IMR-90 (cell line): ENCODE data around the gene GALNT14. TPM values are rescaled to one million over a fixed set of nuclear protein-coding genes. Genes with fewer than 3 reads are reported as not detected.

Experiments
- ATAC-seq: fragments of 200-7000 bp; cut with Tn5 transposase; 2 replicates; pipeline ENCODE4 v1.9.1; 2020; ENCODE audit warnings: low read depth, mild to moderate bottlenecking, moderate library complexity
- BruUV-seq: library from RNA; stranded (reverse); fragments of 400-500 nt; replicated peaks from 2 replicates; lab custom pipeline; 2021; lab: Mats Ljungman, UMichigan
- CTCF ChIA-PET: fragments of 300-600 bp; formaldehyde crosslinking; extraction: SDS; loops from one replicate; lab custom pipeline; 2021; ENCODE audit warnings: antibody characterized with exemption; lab: Yijun Ruan, JAX
- POLR2A ChIA-PET: fragments of 300-600 bp; sonication (Branson Sonifier 250); formaldehyde crosslinking; loops from one replicate; lab custom pipeline; 2022; ENCODE audit warnings: antibody characterized with exemption; ENCODE audit not compliant: unreplicated experiment; lab: Charles Lee
- DNase-seq: peaks from one replicate; pipeline ENCODE4 v3.0.0; 2013
- H2AFZ ChIP-seq: replicated peaks from 2 replicates; pipeline ENCODE3; 2013; ENCODE audit warnings: low read length, mild to moderate bottlenecking; ENCODE audit not compliant: poor library complexity
- H2AK5ac ChIP-seq: 2 replicates; pipeline ENCODE4 v1.6.1; 2013; ENCODE audit warnings: low read depth, low read length, inconsistent platforms
- H2AK9ac ChIP-seq: replicated peaks from 2 replicates; pipeline ENCODE3; 2013; ENCODE audit warnings: mild to moderate bottlenecking, low read depth, low read length, moderate library complexity; ENCODE audit not compliant: poor library complexity
- H2BK120ac ChIP-seq: 2 replicates; pipeline ENCODE4 v1.6.1; 2013; ENCODE audit warnings: low read depth, low read length, inconsistent platforms
- H2BK15ac ChIP-seq: 3 replicates; pipeline ENCODE4 v1.6.1; 2013; ENCODE audit warnings: low read depth, low read length, inconsistent platforms
- H2BK20ac ChIP-seq: 2 replicates; pipeline ENCODE4 v1.6.1; 2013; ENCODE audit warnings: low read depth, mild to moderate bottlenecking, inconsistent platforms, low read length, moderate library complexity
- H2BK5ac ChIP-seq: 2 replicates; pipeline ENCODE4 v1.6.1; 2013; ENCODE audit warnings: mild to moderate bottlenecking, low read depth, low read length, inconsistent platforms; ENCODE audit not compliant: poor library complexity, severe bottlenecking
- H3K14ac ChIP-seq: replicated peaks from 2 replicates; pipeline ENCODE4 v1.6.1; 2013; ENCODE audit warnings: low read depth, low read length, inconsistent platforms
- H3K18ac ChIP-seq: 2 replicates; pipeline ENCODE4 v1.6.1; 2013; ENCODE audit warnings: low read depth, low read length, control low read depth
- H3K23ac ChIP-seq: 2 replicates; pipeline ENCODE4 v1.6.1; 2013; ENCODE audit warnings: low read depth, low read length, inconsistent platforms
- H3K27ac ChIP-seq: 2 replicates; pipeline ENCODE4 v1.5.1; 2013; ENCODE audit warnings: mild to moderate bottlenecking, control low read depth, low read length; ENCODE audit not compliant: insufficient read depth
- H3K27me3 ChIP-seq: 2 replicates; pipeline ENCODE4 v1.6.1; 2013; ENCODE audit warnings: low read length; ENCODE audit not compliant: control insufficient read depth, insufficient read depth
- H3K36me3 ChIP-seq: 2 replicates; pipeline ENCODE4 v1.6.1; 2013; ENCODE audit warnings: low read length, mixed read lengths; ENCODE audit not compliant: control insufficient read depth, insufficient read depth
- H3K4ac ChIP-seq: 2 replicates; pipeline ENCODE4 v1.6.1; 2013; ENCODE audit warnings: low read depth, low read length, inconsistent platforms
- H3K4me1 ChIP-seq: 2 replicates; pipeline ENCODE4 v1.6.1; 2013; ENCODE audit warnings: low read length, mixed read lengths; ENCODE audit not compliant: control insufficient read depth, insufficient read depth
- H3K4me2 ChIP-seq: 2 replicates; pipeline ENCODE4 v1.6.1; 2013; ENCODE audit warnings: low read depth, mild to moderate bottlenecking, control low read depth, low read length, moderate library complexity
- H3K4me3 ChIP-seq: 2 replicates; pipeline ENCODE4 v1.5.1; 2013; ENCODE audit warnings: low read depth, mild to moderate bottlenecking, control low read depth, low read length, moderate library complexity; ENCODE audit not compliant: insufficient read depth
- H3K56ac ChIP-seq: 2 replicates; pipeline ENCODE4 v1.6.1; 2013; ENCODE audit warnings: low read length, inconsistent platforms; ENCODE audit not compliant: insufficient read depth; ENCODE audit errors: extremely low read depth
- H3K79me1 ChIP-seq, 2 experiments: 2 replicates each; pipeline ENCODE4 v1.6.1; 2013; ENCODE audit warnings: low read length in 2 of 2, inconsistent platforms in 1 of 2, low read depth in 1 of 2
- H3K9ac ChIP-seq: 2 replicates; pipeline ENCODE4 v1.6.1; 2013; ENCODE audit warnings: low read depth, low read length, control low read depth
- H3K9me1 ChIP-seq: 2 replicates; pipeline ENCODE4 v1.6.1; 2013; ENCODE audit warnings: low read length, inconsistent platforms; ENCODE audit not compliant: insufficient read depth
- H3K9me3 ChIP-seq: 2 replicates; pipeline ENCODE4 v1.6.1; 2013; ENCODE audit warnings: low read length; ENCODE audit not compliant: control insufficient read depth, insufficient read depth
- H4K20me1 ChIP-seq: 2 replicates; pipeline ENCODE4 v1.6.1; 2013; ENCODE audit warnings: low read length, inconsistent platforms; ENCODE audit not compliant: insufficient read depth
- H4K5ac ChIP-seq: 2 replicates; pipeline ENCODE4 v1.6.1; 2013; ENCODE audit warnings: mild to moderate bottlenecking, low read depth, low read length, control low read depth
- H4K8ac ChIP-seq, 2 experiments: 2 replicates each; pipeline ENCODE4 v1.6.1; 2013; ENCODE audit warnings: low read depth in 2 of 2, low read length in 2 of 2, control low read depth in 1 of 2, inconsistent platforms in 1 of 2
- H4K91ac ChIP-seq: 2 replicates; pipeline ENCODE4 v1.6.1; 2013; ENCODE audit warnings: low read depth, low read length, inconsistent platforms; ENCODE audit not compliant: insufficient read depth
- BHLHE40 ChIP-seq: fragments of 150-350 bp; IDR thresholded peaks from 2 replicates; pipeline ENCODE4 v1.6.1; 2016; ENCODE audit warnings: mild to moderate bottlenecking, low read depth, low read length
- CHD1 ChIP-seq: IDR thresholded peaks from 2 replicates; pipeline ENCODE4 v1.6.1; 2012; ENCODE audit warnings: low read depth, low read length, improper control_type of control experiment
- ELK1 ChIP-seq: fragments of 150-350 bp; IDR thresholded peaks from 2 replicates; pipeline ENCODE4 v1.6.1; 2016; ENCODE audit warnings: low read depth, mild to moderate bottlenecking, low read length, moderate library complexity, borderline replicate concordance
- MAFK ChIP-seq: IDR thresholded peaks from 2 replicates; pipeline ENCODE4 v1.6.1; 2012; ENCODE audit warnings: low read depth, low read length, improper control_type of control experiment
- MXI1 ChIP-seq: IDR thresholded peaks from 2 replicates; pipeline ENCODE4 v1.6.1; 2012; ENCODE audit warnings: low read depth, mild to moderate bottlenecking, low read length, moderate library complexity, borderline replicate concordance
- NFE2L2 ChIP-seq: fragments of 150-350 bp; IDR thresholded peaks from 2 replicates; pipeline ENCODE4 v1.6.1; 2016; ENCODE audit warnings: low read depth, mild to moderate bottlenecking, low read length
- POLR2A ChIP-seq: IDR thresholded peaks from 2 replicates; pipeline ENCODE4 v1.6.1; 2012; ENCODE audit warnings: mild to moderate bottlenecking, low read depth, low read length
- RAD21 ChIP-seq: IDR thresholded peaks from 2 replicates; pipeline ENCODE4 v1.6.1; 2012; ENCODE audit warnings: low read length, improper control_type of control experiment
- RCOR1 ChIP-seq: IDR thresholded peaks from 2 replicates; pipeline ENCODE4 v1.6.1; 2012; ENCODE audit warnings: mild to moderate bottlenecking, low read length, improper control_type of control experiment; ENCODE audit not compliant: insufficient replicate concordance
- SMC3 ChIP-seq: fragments of 150-350 bp; IDR thresholded peaks from 2 replicates; pipeline ENCODE4 v1.6.1; 2016; ENCODE audit warnings: low read depth, mild to moderate bottlenecking, antibody characterized with exemption, low read length, moderate library complexity
- WGBS, 2 experiments: methylation state at CpG; one replicate each; pipeline versions ENCODE4 v1.1.5 to v1.1.7; 2013; ENCODE audit warnings: missing lambda C conversion rate in 2 of 2; ENCODE audit not compliant: insufficient read length in 1 of 2; ENCODE audit errors: extremely low coverage in 2 of 2; 5-methylcytosine and 5-hydroxymethylcytosine counted together
- dilution Hi-C: fragments of 300-500 bp; cut with HindIII; formaldehyde crosslinking; loops from one replicate; pipeline ENCODE4 v1.14.3; 2018; ENCODE audit warnings: low sequenced_read_pairs; ENCODE audit not compliant: unreplicated experiment
- in situ Hi-C: fragments of 300-500 bp; cut with MboI; formaldehyde crosslinking; loops from 3 replicates; pipeline ENCODE4 v1.14.3; 2019; ENCODE audit warnings: low sequenced_read_pairs, inconsistent platforms, mixed read lengths
- intact Hi-C: fragments of 100-400 bp; cut with micrococcal nuclease; formaldehyde crosslinking; loops from 2 replicates; pipeline ENCODE4 v1.10.0; 2022
- polyA plus RNA-seq, 3 experiments: library from polyadenylated mRNA; depleted of rRNA; stranded (reverse); fragments of >200 nt; gene quantifications; 2 replicates each; pipeline ENCODE4 v1.2.3, GENCODE V29; 2012; ENCODE audit warnings: low replicate concordance in 1 of 3
- total RNA-seq: library from RNA; depleted of rRNA; stranded (reverse); fragments of >200 nt; gene quantifications from 2 replicates; pipeline ENCODE4 v1.2.3, GENCODE V29; 2012
- TF ChIP-seq, protein P1 (sequence below): fragments of 150-350 bp; IDR thresholded peaks from 2 replicates; pipeline ENCODE4 v1.6.1; 2017; ENCODE audit warnings: mild to moderate bottlenecking, antibody characterized with exemption, low read length, low read depth

The GALNT14 gene
- total and polyA plus RNA-seq, 2 of the 4 experiments (the other 2 are of a cell fraction) = 0.15 to 0.18 TPM

DNA sequence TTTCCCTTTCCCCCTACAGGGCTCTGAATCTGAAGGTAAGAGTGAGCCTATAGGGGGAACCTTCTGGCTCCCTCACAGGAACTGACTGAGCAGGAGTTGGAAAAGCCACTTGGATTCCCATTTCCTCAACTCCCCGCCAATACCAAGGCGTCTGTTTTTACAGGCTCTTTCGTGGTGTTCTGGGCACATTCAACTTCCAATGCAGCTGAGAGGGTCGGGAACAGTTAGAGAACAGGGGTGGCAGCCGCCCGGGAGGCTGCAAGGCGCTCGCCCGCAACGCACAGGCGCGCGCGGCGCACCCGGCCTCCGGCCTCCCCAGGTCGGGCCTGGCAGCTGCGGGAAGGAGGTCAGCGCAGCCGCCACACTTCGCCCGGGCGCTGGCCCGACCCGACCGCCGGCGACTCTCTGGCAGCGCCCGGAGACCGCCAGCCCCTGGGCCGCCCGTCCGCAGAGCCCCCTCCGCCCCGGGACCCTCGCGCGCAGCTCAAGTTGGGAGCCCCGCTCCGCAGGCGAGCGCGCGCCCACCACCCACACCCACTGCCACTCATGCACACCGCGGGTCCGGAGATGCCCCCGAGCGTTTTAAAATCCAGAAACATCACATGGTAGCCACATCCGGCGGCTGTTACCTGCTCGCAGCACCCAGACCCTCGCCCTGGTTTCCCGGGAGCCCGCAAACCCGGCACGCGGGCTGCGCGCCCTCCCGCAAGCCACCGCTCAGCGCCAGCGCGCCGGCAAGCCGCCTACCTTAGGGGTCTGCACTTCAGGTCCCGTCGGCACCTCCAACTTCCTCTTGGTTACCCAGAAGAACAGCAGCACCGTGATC, 816 bp downstream of the GALNT14 start:
- Histone ChIP-seq H2AK5ac (no peak overlapping the region), H4K8ac (no peak overlapping the region), H3K56ac (no peak overlapping the region), H4K5ac (no peak overlapping the region), H2BK5ac (no peak overlapping the region), H3K23ac (no peak overlapping the region), H3K79me1 (no peaks in the 10 kb centered on the region), H3K14ac (no peak overlapping the region), H2BK15ac (no peak overlapping the region), H3K9me1 (no peaks in the 10 kb centered on the region), H4K20me1 (no peaks in the 10 kb centered on the region), H2BK20ac (no peak overlapping the region), H3K27me3 (peaks cover 66% of the 10 kb centered on the region), H2AK9ac (peak overlapping the region; percentile 21), H3K4me1 (no peaks in the 10 kb centered on the region), H3K36me3 (no peaks in the 10 kb centered on the region), H4K91ac (no peak overlapping the region), H3K4me3 (peak overlapping the region; percentile 12; the same call in 1 of the 2 replicates), H3K27ac (no peak overlapping the region), H3K4me2 (peak overlapping the region; percentile 53; the same call in 1 of the 2 replicates), H3K4ac (no peak overlapping the region), H3K18ac (no peak overlapping the region), H2AFZ (peak overlapping the region; percentile 81), H3K9ac (no peak overlapping the region), H2BK120ac (no peak overlapping the region), H3K9me3 (no peaks in the 10 kb centered on the region)
- dilution Hi-C loops = no loop called here
- POLR2A ChIA-PET = no interaction called here
- BruUV-seq = no TSS peak
- CTCF ChIA-PET = interaction anchor here (0.9 to 1.2 kb wide), 2 partner anchors 8 to 386 kb away, joined by 3 read pairs; no protein-coding TSS in a partner anchor
- no peak for DNase-seq
- WGBS, 2 experiments = 1% methylated on average over 29 of the region's 72 CpGs; no CpG with 5 or more reads in 1 of the 2 experiments
- TF ChIP-seq NFE2L2 (no peak), CHD1 (no peak), MAFK (no peak), RAD21 (no peak), SMC3 (no peak), MXI1 (no peak), BHLHE40 (no peak), POLR2A (no peak), RCOR1 (no peak), ELK1 (no peak)
- TF ChIP-seq, protein P1, sequence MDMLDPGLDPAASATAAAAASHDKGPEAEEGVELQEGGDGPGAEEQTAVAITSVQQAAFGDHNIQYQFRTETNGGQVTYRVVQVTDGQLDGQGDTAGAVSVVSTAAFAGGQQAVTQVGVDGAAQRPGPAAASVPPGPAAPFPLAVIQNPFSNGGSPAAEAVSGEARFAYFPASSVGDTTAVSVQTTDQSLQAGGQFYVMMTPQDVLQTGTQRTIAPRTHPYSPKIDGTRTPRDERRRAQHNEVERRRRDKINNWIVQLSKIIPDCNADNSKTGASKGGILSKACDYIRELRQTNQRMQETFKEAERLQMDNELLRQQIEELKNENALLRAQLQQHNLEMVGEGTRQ = no peak
- intact Hi-C loops = loop anchor here (1.0 kb wide), 1 partner anchor 196 kb away; no protein-coding TSS in a partner anchor
- in situ Hi-C loops = no loop called here
- ATAC-seq = no peak
